IPS-15b (cell line): ENCODE results near the gene SLC22A17.

Source experiments
- H3K27me3 ChIP-seq: one replicate; pipeline ENCODE4 v1.6.1; 2013; ENCODE audit warnings: low read length; ENCODE audit not compliant: control insufficient read depth, insufficient read depth
- H3K36me3 ChIP-seq: one replicate; pipeline ENCODE4 v1.6.1; 2013; ENCODE audit warnings: low read length; ENCODE audit not compliant: control insufficient read depth, insufficient read depth
- H3K4me1 ChIP-seq: one replicate; pipeline ENCODE4 v1.6.1; 2013; ENCODE audit warnings: mild to moderate bottlenecking, low read length; ENCODE audit not compliant: control insufficient read depth, insufficient read depth
- H3K4me3 ChIP-seq: one replicate; pipeline ENCODE4 v1.5.1; 2013; ENCODE audit warnings: low read depth, low read length
- H3K9ac ChIP-seq: one replicate; pipeline ENCODE4 v1.6.1; 2013; ENCODE audit warnings: low read depth, mild to moderate bottlenecking, low read length
- H3K9me3 ChIP-seq: one replicate; pipeline ENCODE4 v1.6.1; 2013; ENCODE audit warnings: mild to moderate bottlenecking, low read length; ENCODE audit not compliant: control insufficient read depth, insufficient read depth

Gene SLC22A17

DNA sequence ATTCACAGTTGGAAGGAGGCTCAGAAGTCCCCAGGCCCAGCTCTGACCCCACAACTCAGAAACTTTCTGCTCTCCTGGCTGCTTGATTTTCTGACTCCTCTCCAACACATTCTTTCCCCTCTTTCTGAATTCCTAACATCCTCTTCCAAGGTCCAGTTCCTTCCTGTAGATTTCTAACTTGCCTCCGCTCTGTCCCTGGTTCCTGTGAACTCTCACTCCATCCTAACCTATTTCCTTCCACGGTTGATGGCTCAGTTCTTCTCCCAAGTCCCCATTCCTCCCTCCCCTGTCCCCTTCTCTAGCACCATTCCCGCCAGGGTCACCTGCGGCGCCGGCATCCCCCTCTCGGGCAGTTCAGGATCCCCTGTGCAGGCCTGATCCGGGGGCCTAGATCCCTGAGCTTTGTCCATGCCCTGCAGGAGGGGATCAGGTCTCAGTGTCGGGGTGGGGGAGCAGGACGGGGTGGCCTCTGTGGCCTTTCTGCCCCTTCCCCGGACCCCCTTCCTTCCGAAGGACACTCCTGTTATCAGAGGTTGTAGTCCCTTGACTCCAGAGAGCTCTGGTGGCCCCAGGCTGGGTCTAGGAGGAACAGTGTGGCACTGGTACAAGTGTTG is 6.0 kb upstream of the SLC22A17 start:
- no peaks in the 10 kb centered on the region for H3K9me3 ChIP-seq
- no peak overlapping the region for H3K4me3 ChIP-seq
- peaks cover 7% of the 10 kb centered on the region for H3K36me3 ChIP-seq

DNA sequence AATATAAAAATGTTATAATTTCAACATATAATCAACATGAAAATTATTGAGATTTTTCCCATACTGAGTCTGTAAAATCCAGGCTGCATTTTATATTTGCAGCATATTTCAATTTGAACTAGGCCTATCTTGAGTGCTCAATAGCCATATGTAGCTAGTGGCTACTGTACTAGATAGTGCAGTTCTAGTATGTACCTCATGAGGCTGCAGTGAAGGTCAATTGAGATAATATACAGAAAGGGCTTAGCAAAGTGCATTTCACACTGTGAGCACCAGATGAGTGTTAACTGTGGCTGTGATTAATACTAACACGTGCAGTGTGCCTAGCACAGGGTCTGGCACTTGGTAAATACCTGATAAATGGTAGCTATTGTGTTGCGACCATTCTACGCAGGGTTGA is 5.4 kb upstream of the SLC22A17 start:
- no peak overlapping the region for H3K4me3 ChIP-seq
- H3K4me1 ChIP-seq, result peaks cover 3% of the 10 kb centered on the region
- peaks cover 7% of the 10 kb centered on the region for H3K36me3 ChIP-seq
- no peaks in the 10 kb centered on the region for H3K9me3 ChIP-seq
- H3K27me3 ChIP-seq, result peaks cover 26% of the 10 kb centered on the region
- H3K9ac ChIP-seq, result no peak overlapping the region

More for the DNA sequence above, 6.0 kb upstream of the SLC22A17 start:
- Histone ChIP-seq H3K9ac (no peak overlapping the region), H3K4me1 (peaks cover 4% of the 10 kb centered on the region), H3K27me3 (peaks cover 20% of the 10 kb centered on the region)

GRCh38 chr14:23357261-23357660 is 4.6 kb upstream of the SLC22A17 start:
- no peak overlapping the region for H3K9ac ChIP-seq
- H3K9me3 ChIP-seq, result no peaks in the 10 kb centered on the region
- H3K4me3 ChIP-seq, result no peak overlapping the region
- H3K27me3 ChIP-seq, result peaks cover 28% of the 10 kb centered on the region
- H3K4me1 ChIP-seq, result peaks cover 2% of the 10 kb centered on the region
- peaks cover 7% of the 10 kb centered on the region for H3K36me3 ChIP-seq

GRCh38 chr14:23356662-23357061 is 4.0 kb upstream of the SLC22A17 start:
- peaks cover 29% of the 10 kb centered on the region for H3K27me3 ChIP-seq
- H3K36me3 ChIP-seq, result peaks cover 7% of the 10 kb centered on the region
- H3K9me3 ChIP-seq, result no peaks in the 10 kb centered on the region
- no peak overlapping the region for H3K9ac ChIP-seq
- H3K4me3 ChIP-seq, result no peak overlapping the region
- peaks cover 2% of the 10 kb centered on the region for H3K4me1 ChIP-seq

DNA sequence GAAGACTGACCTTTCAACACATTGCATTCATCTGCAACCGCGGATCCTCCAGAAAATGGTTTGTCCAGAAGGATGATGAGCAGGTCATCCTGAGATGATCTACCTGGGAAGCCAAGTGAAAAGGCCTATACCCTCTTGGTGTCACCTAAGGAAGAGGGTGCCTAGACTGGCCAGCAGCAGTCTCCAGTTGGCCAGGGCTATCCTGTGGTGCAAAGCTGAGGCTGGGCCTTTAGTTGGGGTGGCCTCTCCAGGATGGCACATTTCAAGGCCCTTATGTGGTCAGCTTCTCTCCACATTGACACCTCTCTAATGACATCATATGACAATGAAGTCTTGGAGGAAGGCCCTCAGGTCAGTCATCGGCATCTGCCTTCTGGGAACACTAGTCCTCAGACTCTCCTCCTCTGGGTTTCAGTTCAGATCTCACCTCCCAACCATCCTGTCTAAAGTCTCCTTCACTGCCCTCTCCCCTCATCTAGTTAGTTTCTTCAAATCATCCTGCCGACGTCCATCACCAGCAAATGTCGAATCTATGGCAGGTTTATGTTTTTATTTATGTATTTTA is 3.3 kb upstream of the SLC22A17 start:
- H3K36me3 ChIP-seq, result peaks cover 7% of the 10 kb centered on the region
- no peak overlapping the region for H3K4me3 ChIP-seq
- no peaks in the 10 kb centered on the region for H3K9me3 ChIP-seq
- H3K4me1 ChIP-seq, result peaks cover 2% of the 10 kb centered on the region
- H3K27me3 ChIP-seq, result peaks cover 36% of the 10 kb centered on the region
- no peak overlapping the region for H3K9ac ChIP-seq

DNA sequence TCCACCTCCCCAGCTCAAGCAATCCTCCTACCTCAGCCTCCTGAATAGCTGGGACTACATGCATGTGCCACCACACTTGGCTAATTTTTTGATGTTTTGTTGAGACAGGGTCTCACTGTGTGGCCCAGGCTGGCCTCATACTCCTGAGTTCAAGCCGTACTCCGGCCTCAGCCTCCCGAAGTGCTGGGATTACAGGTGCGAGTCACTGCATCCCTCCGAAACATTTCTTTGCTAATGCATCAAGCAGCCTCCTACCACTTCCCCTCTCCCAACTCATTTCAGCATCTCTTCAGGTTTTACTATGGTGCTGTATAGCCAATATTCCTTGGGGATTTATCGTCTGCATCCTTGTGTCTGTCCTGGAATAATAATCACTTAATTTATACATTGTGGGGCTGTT is 2.3 kb upstream of the SLC22A17 start:
- no peaks in the 10 kb centered on the region for H3K9me3 ChIP-seq
- H3K27me3 ChIP-seq, result peaks cover 41% of the 10 kb centered on the region
- no peaks in the 10 kb centered on the region for H3K4me1 ChIP-seq
- peaks cover 3% of the 10 kb centered on the region for H3K36me3 ChIP-seq
- no peak overlapping the region for H3K4me3 ChIP-seq
- H3K9ac ChIP-seq, result no peak overlapping the region

- Histone ChIP-seq H3K27me3 (peaks cover 41% of the 10 kb centered on the region), H3K36me3 (peaks cover 3% of the 10 kb centered on the region), H3K9ac (no peak overlapping the region), H3K4me1 (no peaks in the 10 kb centered on the region), H3K9me3 (no peaks in the 10 kb centered on the region), H3K4me3 (peak overlapping the region; percentile 72)
Measured at GRCh38 chr14:23353433-23353780, 720 bp upstream of the SLC22A17 start.

DNA sequence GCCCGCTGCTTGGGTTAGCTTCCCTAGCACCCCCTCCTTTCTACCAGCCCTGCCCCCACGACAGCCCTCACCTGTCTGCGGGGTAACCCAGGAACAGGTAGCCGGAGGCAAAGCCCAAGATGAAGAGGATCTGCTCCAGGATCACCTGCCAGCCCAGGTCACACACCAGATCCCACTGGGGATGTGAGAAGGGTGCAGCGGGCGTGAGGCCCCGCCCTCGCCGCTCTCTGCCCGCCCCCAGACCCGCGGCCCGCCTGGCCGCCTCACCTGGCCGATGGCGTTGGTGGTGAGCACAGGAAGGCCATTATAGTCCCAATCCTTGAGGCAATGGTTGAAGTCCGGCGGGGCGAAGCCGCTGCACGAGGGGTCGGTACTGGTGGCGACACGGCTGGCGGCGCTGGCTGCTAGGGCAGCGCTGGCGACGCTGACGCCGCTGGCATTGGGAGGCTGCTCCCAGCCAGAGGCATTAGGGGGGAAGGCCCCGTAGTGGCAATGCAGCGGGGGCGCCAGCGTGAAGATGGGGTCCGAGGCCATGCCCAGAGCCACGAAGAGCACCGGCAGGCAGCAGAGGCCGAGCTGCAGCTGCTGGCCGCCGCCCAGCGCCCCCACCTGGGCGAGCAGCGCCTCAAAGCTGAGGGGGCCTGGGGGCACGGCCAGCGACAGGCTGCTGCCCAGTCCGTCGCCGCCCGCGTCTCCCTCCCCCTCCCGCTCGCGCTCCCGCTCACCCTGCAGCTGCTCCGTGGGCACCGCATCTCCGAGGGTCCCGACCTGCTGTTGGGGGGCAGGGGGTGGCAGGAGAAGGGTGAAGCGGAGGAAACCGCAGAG is 794 bp downstream of the SLC22A17 start:
- Histone ChIP-seq H3K9ac (no peak overlapping the region), H3K9me3 (no peaks in the 10 kb centered on the region), H3K4me1 (no peaks in the 10 kb centered on the region), H3K27me3 (peaks cover 41% of the 10 kb centered on the region), H3K36me3 (no peaks in the 10 kb centered on the region), H3K4me3 (peak overlapping the region; percentile 72)

- Histone ChIP-seq H3K4me3 (no peak overlapping the region), H3K36me3 (no peaks in the 10 kb centered on the region), H3K9ac (no peak overlapping the region)
Measured at GRCh38 chr14:23349156-23349845, 3.4 kb downstream of the SLC22A17 start.

GRCh38 chr14:23348297-23348655 is 4.4 kb downstream of the SLC22A17 start:
- no peak overlapping the region for H3K9ac ChIP-seq
- no peaks in the 10 kb centered on the region for H3K9me3 ChIP-seq
- no peak overlapping the region for H3K4me3 ChIP-seq
- no peaks in the 10 kb centered on the region for H3K36me3 ChIP-seq
- H3K4me1 ChIP-seq, result peaks cover 5% of the 10 kb centered on the region
- peaks cover 17% of the 10 kb centered on the region for H3K27me3 ChIP-seq

More at GRCh38 chr14:23349156-23349845, 3.4 kb downstream of the SLC22A17 start:
- Histone ChIP-seq H3K9me3 (no peaks in the 10 kb centered on the region), H3K27me3 (peaks cover 27% of the 10 kb centered on the region), H3K4me1 (peaks cover 5% of the 10 kb centered on the region)

- Histone ChIP-seq H3K9me3 (no peaks in the 10 kb centered on the region), H3K27me3 (peaks cover 13% of the 10 kb centered on the region), H3K4me1 (peaks cover 5% of the 10 kb centered on the region), H3K36me3 (no peaks in the 10 kb centered on the region), H3K4me3 (no peak overlapping the region), H3K9ac (no peak overlapping the region)
Measured at GRCh38 chr14:23347406-23348296, 5.0 kb downstream of the SLC22A17 start.
